Measurements from ENCODE around the gene SSTR5. TPM values are rescaled to one million over a fixed set of nuclear protein-coding genes. Genes with fewer than 3 reads are reported as not detected.
A peak's percentile ranks its signal among the peaks of the same experiment; 100 is the strongest.

The SSTR5 gene
- polyA plus RNA-seq, 10 donors = 0.12 to 0.15 TPM; not detected in 8

- DNase-seq = no peak
These were observed 32.8 kb upstream of the SSTR5 start for GRCh38 chr16:1039762-1040161.

- no peak for DNase-seq
These were observed 32.2 kb upstream of the SSTR5 start for GRCh38 chr16:1040346-1040745.

- DNase-seq = peak in 1 of 3 donors; percentile 59
These were observed 30.4 kb upstream of the SSTR5 start for GRCh38 chr16:1042049-1042744.

GRCh38 chr16:1042866-1043265 is 29.7 kb upstream of the SSTR5 start:
- peak in 2 of 3 donors; percentile 75 to 89 for DNase-seq

- DNase-seq = peak in 1 of 3 donors; percentile 77
These were observed 28.6 kb upstream of the SSTR5 start for GRCh38 chr16:1043881-1044451.

- DNase-seq = peak in 1 of 3 donors; percentile 71
These were observed 27.9 kb upstream of the SSTR5 start for GRCh38 chr16:1044460-1045309.

GRCh38 chr16:1045310-1045992 is 27.1 kb upstream of the SSTR5 start:
- peak in 2 of 3 donors; percentile 59 to 80 for DNase-seq

GRCh38 chr16:1045993-1046911 is 26.3 kb upstream of the SSTR5 start:
- DNase-seq = peak in 1 of 3 donors; percentile 68

- DNase-seq = peak in 1 of 3 donors; percentile 44
These were observed 25.4 kb upstream of the SSTR5 start for GRCh38 chr16:1047123-1047522.

GRCh38 chr16:1047801-1048200 is 24.7 kb upstream of the SSTR5 start:
- DNase-seq = no peak

GRCh38 chr16:1048442-1049112 is 24.0 kb upstream of the SSTR5 start:
- peak; percentile 67 to 94 (median 88) for DNase-seq

GRCh38 chr16:1049113-1049975 is 23.2 kb upstream of the SSTR5 start:
- DNase-seq = no peak

GRCh38 chr16:1049976-1050247 is 22.6 kb upstream of the SSTR5 start:
- DNase-seq = no peak

- DNase-seq = peak in 2 of 3 donors; percentile 66 to 79
These were observed 22.0 kb upstream of the SSTR5 start for GRCh38 chr16:1050516-1050915.

GRCh38 chr16:1050921-1051320 is 21.6 kb upstream of the SSTR5 start:
- DNase-seq = no peak

GRCh38 chr16:1051446-1051845 is 21.1 kb upstream of the SSTR5 start:
- DNase-seq = no peak

GRCh38 chr16:1052721-1053120 is 19.8 kb upstream of the SSTR5 start:
- DNase-seq = peak in 1 of 3 donors; percentile 59

GRCh38 chr16:1053121-1053521 is 19.4 kb upstream of the SSTR5 start:
- DNase-seq = peak; percentile 54 to 89 (median 71)

- DNase-seq = peak in 1 of 3 donors; percentile 34
These were observed 18.7 kb upstream of the SSTR5 start for GRCh38 chr16:1053700-1054368.
